NCI-H1105 (cell line): ENCODE results near the gene KIF21B.

ENCODE experiments used
- DNase-seq: peaks from one replicate; lab custom pipeline; 2025; lab: John Stamatoyannopoulos, UW

KIF21B gene, protein sequence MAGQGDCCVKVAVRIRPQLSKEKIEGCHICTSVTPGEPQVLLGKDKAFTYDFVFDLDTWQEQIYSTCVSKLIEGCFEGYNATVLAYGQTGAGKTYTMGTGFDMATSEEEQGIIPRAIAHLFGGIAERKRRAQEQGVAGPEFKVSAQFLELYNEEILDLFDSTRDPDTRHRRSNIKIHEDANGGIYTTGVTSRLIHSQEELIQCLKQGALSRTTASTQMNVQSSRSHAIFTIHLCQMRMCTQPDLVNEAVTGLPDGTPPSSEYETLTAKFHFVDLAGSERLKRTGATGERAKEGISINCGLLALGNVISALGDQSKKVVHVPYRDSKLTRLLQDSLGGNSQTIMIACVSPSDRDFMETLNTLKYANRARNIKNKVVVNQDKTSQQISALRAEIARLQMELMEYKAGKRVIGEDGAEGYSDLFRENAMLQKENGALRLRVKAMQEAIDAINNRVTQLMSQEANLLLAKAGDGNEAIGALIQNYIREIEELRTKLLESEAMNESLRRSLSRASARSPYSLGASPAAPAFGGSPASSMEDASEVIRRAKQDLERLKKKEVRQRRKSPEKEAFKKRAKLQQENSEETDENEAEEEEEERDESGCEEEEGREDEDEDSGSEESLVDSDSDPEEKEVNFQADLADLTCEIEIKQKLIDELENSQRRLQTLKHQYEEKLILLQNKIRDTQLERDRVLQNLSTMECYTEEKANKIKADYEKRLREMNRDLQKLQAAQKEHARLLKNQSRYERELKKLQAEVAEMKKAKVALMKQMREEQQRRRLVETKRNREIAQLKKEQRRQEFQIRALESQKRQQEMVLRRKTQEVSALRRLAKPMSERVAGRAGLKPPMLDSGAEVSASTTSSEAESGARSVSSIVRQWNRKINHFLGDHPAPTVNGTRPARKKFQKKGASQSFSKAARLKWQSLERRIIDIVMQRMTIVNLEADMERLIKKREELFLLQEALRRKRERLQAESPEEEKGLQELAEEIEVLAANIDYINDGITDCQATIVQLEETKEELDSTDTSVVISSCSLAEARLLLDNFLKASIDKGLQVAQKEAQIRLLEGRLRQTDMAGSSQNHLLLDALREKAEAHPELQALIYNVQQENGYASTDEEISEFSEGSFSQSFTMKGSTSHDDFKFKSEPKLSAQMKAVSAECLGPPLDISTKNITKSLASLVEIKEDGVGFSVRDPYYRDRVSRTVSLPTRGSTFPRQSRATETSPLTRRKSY (N-terminal part only)

DNA sequence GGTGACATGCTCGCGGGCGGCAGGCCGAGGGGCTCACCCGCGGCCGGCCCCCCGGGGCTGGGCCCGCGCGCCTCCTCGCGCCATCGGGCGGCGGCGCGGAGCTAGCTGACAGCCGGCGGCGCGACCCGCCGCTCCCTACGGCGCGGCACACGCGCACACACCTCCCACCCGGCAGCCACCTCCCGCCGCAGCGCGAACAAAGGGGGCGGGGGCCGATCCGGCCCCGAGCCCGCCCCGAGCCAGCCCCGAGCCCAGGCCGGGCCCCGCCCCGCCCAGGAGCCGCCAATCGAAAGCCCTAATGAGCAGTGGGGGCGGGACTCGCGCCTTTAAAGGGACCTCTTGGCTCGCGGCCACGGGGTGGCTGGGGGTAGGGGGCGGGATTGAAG is at the start of gene KIF21B:
Gene KIF21B (minus strand): TSS at position 198 of the 386 bp plus-strand sequence. CDS start 331 bp downstream, outside the sequence.
- DNase-seq: peak; percentile 72

DNA sequence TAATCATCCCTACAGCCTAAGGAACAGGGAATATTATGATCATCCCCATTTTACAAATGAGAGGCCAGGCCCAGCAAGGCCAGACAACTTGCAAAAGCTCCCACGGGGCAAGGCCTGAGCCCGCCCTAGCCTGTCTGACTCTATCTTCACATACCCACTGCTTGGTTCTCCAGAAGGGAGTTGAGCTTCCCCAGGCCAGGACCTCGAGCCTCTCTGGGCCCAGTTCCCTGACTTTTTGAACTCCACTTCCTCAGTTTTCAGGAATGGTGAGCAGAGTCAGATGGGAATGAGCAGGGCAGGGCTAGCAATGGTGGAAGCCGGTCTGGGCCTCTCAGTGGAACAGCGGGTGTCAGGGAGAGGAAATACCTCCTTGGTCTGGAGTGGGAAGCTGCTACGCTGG is 49.4 kb upstream of the KIF21B start:
- DNase-seq: no peak

DNA sequence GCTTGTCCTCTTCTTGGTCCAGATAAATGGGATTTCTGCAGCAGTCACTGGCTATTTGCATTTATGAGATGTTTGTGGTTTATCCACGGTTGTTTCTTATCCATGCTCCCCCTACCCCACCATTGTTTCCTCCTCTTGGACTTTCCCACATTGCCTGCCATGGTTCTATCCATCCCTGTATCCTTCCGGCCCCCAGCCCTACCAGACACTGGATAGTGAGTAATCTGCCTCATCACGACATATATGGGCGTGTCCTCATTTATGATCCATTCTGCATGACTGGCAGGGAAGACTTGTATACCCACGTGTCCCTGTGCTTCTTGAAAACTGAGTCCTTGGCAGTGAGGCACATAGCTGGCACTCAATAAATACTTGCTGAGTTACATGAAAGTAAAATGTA is 48.6 kb upstream of the KIF21B start:
- DNase-seq: no peak

DNA sequence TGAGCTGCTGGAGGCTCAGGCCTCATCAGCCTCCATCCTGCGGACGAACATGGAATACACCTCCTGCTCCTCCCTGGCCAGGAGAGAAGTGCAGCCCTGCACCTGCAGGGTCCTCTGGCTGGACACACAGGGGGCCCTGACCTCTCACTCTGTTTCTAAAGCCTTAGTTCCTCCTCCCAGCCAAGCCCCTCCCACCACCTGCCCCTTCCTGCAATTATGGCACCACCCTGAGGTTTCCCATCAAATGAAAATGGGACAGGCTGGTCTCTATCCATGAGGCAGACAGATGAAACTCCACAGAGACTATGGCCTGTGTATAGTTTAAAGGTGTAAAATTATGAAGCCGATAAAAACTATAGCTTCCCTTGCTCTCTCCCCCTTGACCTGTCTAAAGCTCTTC is 46.1 kb upstream of the KIF21B start:
- no peak for DNase-seq

DNA sequence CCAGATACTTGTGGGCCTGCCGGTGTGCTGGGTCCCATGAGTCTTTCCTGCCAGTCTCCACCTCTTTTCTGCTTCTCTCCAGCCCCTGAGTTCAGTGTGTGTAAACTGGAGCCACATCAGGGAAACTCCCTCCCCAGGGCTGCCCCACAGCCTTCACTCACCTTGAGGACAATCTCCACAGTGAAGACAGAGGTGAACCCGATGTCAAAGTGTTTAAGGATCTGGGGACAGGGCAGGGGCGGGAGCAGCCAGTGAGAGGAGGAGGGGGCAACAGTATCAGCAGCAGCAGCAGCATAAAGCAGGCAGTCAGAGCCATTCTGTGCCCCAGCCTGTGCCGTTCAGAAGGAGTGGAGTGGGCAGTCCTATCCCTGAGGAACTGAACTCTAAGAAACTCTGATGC is 45.5 kb upstream of the KIF21B start:
- DNase-seq: no peak

DNA sequence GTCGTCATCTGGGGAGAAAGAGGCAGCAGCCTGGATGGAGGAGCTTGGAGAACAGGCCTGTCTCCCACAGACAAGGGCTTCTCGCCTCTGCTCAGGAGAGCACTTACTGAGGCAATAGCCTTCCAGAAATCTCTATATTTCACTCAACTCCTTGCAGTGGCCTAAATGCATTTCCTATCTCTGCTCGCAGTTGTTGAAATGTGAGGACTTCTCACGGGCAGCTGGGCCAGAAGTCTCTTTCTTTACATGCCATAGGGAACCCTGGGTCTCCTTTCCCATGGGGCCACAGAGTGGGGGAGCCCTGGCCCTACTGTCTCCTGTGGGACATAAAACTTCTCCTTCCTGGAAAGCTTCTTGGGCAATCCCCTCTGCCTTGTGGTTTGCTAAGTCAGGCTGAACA is 43.5 kb upstream of the KIF21B start:
- no peak for DNase-seq

DNA sequence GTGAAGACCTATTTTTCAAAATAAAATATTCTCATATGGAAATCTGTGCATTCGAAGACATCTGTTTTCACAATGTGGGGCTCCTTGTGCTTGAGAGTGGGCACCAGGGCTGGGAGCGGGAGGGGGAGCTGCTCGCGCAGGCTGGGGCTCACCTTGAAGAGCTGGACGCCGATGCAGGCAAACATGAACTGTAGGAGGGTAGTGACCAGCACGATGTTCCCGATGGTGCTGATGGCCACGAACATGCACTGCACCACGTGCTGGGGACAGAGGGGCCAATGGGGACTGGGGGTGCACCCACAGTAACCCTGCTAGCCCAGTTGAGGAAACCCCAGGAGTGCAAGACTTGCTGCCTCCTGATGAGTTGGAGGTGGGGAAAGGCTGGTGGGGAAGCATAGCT is 42.2 kb upstream of the KIF21B start:
- DNase-seq: no peak

DNA sequence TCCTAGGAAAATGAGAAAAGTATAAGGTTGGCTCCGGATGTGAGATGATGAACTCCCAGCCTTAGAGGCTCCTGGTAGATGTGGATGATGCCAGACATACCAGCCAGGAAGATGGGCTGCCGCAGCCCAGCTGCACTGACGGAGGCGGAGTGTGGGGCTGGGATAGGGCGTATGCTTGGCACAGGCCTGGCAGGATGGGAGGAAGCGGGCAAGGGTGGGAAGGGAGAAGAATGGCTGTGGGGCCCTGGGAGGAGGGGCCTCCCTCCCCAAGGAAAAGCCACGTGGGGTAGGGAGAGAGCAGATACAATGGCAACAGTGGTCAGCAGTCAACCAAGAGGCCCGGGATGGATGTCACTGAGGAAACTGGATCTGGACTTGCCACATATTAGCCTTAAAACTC is 41.3 kb upstream of the KIF21B start:
- DNase-seq: no peak

DNA sequence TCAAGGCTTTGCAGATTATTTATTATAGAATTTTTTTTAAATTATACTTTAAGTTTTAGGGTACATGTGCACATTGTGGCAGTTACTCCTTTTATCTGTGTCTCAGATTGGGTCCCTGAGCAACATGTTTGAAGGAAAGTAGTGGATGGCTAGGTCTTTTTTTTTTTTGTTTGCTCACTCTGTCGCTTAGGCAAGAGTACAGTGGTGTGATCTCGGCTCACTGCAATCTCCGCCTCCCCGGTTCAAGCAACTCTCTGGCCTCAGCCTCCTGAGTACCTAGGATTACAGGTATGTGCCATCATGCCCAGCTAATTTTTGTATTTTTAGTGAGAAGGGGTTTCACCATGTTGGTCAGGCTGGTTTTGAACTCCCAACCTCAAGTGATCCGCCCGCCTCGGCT is 39.6 kb upstream of the KIF21B start:
- DNase-seq: no peak

DNA sequence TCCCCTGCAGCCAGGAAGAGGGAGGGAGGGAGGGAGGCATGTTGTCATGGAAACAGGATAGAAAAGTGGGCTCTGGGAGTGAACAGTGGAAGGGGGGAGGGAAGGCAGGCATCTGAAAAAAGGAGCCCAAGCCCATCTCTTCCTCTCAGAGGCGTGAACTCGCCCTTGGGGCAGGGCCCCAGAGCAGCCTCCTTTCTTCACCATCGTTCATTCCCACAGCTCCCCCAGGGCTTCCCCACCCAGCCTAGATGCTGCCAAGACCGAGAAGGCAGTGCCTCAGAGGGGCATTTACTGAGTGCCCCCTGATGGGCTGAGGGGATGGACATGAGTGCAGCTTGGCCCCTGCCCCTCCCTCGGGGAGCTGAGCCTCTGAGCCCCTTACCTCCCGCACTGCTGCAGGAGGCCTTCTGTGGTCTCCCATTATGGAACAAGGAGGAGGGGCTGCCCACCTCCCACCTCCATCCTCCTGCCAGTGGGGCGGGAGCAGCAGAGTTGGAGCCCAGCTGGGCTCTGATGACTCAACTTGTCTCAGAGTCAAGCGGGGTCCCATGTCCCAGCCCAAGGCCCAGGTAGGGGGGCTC is 39.1 kb upstream of the KIF21B start:
- no peak for DNase-seq

DNA sequence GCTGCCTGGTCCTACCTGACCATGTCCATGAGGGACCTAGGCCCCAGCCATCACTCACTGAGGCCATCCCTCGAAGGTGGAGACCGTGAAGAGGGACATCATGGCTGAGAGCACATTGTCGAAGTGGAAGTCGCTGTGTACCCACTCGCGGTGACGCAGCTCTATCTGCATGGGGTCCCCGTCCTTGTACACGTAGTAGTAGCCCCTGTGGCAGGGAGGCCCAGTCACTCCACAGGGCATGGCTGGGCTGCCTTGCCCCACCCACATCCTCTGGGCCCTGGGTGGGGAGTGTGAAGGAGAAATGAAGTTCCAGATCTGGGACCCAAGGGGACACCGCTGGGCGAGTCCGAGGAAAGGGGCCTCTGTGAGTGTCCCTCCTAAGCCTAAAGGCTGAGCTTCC is 38.4 kb upstream of the KIF21B start:
- no peak for DNase-seq

DNA sequence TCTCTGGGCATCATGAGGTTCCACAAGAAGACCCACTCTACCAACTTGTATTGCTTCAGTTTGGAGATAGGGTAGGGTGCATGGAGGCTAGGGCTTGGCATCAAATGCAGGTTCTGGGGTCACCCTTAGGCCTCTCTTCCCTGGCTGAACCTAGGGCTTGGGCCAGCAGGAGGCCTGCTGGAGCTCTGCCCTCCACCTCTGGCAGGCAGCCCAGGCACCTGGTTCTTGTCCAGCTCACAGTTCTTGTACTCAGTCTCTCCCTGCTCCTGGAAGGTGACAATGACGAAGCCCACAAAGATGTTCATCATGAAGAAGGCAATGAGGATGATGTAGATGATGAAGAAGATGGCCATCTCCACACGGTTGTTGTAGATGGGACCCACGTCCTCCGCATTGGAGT is 37.5 kb upstream of the KIF21B start:
- DNase-seq: no peak

DNA sequence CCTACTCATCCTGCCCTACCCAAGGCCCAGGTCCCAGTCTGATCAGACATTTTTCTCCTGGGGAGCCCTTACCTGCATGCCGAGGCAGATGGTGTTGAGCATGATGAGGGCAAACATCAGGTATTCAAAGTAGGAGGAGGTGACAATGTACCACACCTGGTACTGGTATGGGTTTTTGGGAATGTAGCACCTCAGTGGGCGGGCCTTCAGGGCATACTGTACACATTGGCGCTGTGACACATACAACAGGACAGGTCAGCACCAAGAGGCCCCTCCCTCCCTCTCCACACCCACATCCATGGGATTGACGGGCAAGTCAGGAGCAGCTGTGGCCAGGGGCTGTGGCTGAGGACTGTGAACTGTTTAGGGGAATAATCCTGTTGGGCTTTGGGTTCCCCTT is 37.1 kb upstream of the KIF21B start:
- DNase-seq: no peak

DNA sequence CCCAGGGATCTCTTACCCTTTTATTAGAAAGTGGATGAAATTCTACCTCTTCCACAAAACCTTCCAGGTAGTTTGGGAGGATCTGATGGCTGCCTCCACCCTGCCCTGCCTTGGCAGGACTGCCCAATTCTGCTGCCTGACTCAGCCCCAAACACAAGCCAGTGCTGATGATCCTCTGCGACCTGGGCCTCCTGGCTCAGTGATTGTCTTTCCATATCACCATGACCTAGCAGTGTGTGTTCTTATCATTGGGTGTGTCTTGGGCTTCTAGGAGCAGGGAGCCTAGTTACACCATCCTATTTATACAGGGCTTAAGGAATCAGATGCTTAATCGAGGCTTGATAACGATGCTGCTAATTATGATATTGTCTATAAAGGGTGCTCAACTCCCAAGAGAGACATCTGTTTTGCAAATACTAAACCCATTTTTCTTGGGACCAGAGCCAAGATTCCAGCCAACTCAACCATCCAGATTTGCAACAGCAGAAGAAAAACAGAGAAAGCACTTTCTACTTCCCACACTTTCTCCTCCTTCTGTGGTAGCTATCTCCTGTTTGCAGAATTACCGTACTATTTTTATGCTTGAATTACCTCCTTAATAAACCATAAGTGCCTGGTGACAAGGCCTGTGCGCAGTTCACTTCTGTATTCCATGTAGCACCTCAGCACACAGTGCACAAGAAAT is 36.5 kb upstream of the KIF21B start:
- no peak for DNase-seq

DNA sequence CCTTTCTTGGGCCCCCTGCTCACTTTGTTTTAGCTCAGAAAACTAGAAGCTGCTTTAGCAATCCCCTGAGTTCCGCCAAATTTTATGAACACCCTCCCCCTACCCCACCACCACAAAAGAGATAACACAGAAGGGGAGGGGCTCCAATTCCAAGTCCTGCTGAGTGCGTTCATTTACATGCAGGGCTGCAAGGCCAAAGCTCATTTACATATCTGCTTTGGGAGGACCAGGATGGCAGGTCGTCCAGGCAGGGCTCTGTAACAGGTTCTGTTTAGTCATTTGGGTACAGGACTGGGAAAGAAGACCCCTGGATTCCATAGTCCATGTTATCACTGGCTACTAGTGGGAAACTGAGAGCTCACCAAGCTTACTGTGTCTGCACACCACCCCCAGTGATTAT is 35.9 kb upstream of the KIF21B start:
- no peak for DNase-seq

DNA sequence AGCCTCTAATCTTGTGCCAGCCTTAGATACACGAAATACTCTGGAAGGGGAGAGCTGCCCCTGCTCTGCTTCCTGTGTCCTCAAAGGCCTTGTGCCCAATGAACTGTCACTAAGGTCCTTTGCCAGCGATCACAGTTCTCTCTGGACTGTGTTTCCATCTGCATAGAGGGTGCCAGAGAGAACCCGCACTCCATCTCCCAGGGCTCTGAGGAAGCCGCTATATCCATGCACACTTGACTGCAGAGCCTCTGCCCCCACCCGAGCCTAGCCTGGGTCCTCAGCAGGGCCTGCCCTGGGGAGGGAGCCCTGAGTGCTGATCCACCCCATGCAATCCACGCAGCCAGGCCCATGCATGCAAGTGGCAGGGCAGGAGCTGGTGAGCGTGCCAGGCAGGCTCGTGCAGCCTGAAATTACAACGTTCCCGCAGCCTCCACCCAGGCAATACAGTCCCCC is 30.6 kb upstream of the KIF21B start:
- no peak for DNase-seq

DNA sequence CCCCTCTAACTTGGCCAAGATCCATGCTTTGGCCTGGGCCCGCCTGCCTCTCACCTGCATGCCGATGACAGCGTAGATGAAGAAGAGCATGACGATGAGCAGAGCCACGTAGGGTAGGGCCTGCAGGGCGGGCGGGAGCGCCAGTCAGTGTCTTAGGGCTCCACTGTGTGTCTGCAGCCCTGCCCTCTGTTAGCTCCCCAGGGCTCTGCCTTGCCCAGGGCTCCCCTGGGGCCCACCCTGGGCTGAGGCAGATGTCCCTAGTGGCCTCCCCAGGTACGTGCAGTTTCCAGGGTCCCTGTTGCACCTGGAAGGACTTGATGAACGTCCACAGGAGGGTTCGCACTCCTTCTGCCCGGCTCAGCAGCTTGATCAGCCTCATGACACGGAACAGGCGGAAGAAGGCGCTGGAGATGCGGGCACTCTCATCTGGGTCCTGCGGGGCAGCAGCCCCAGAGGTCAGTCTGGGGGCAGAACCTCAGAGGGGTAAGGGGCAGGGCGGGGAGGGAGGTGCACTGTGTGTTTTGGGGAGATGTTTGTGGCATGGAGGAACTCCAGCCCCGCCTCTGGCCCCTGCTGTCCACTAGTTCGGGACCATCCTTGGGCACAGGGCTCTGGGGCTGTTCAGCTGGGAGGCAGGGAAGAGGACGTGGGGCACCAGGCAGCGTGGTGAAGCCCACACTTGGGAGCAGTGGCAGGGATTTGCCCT is 29.8 kb upstream of the KIF21B start:
- DNase-seq: no peak

DNA sequence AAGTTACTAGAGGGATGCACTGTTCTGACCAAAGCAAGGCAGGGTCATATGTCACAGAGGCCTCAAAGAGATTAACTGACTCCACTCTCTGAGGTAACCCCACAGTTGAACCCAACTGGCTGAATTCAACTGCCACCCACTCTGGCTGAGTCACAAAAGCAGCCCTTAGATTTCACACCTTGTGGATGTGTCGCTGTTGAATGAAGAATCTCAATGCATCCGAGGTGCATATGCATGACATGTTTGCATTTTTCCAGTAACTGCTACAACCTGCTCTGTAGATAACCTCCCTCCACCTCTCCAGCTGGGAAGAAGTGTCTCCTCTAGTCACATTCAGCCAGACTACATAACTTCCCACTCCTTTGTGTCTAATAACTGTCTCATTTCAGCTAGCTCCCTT is 27.9 kb upstream of the KIF21B start:
- DNase-seq: no peak

DNA sequence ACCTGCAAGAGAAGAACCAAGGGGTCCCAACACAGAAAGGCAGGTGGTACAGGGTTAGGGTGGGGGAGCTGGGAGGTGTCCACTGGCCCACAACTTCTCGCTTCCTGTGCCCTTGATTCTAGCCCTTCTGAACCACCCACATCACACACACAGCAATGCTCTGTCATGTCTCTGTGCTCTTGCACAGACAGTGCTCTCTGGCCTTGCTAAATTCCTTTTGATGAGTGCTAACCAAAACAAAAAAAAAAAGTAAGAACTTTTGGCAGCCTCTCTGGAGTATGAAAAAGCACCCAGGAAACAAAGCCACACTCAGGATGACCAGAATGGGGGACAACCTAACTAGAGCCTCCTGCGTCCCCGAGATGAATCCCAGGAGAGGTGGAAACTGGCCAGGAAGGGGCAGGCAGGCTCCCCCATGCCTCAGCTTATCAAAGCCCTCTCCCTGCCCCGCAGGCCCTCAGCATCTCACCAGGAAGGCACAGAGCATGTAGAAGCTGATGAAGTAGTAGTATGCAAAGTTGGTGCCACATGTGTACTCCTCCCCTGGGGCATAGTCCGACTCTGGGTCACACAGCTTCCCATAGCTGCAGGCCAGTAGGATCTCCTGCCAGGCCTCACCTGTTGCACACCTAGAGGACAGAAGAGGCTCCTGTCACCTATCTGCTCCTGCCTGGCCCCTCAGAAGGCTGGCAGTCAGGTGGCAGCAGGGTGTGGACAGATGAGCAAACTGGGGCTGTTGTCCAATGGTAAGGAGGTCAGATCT is 27.2 kb upstream of the KIF21B start:
- no peak for DNase-seq

DNA sequence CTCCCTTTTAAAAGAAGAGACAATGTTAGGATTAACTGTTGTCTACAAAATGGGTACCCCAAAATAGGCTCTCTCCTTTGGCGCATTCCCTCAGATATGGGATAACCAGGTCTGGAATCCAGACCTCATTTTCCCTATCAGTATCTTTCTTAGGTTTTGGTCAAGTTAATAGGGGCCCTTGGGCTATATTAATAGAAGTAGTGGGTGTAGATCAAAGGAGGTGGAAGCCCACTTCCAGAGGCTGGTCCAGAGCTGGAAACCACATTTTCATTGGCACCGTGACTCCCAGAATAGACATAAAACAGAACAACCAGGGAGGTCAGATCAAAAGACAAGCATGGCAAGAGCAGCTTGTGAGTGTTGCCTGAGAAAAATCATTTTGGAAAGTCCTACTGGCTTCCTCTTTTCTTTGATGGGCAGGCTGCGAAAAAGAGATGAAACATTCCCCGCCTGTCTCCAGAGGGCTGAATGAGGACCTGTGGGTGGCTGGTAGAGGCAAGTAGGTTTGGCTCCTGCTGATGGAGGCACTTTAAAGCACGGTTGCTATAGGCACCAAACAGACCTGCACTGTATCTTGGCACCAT is 25.8 kb upstream of the KIF21B start:
- DNase-seq: no peak
